ENCODE results near the gene CIAO3. TPM values are rescaled to one million over a fixed set of nuclear protein-coding genes. Genes with fewer than 3 reads are reported as not detected.
"Not testable (repeated sequence)": the region's sequence is repeated elsewhere in the genome, so short reads cannot be mapped to it uniquely, and the experiment has no call there.

Gene CIAO3
- total RNA-seq, 2 donors from 2014 or later = 25.4 to 26.4 TPM

DNA sequence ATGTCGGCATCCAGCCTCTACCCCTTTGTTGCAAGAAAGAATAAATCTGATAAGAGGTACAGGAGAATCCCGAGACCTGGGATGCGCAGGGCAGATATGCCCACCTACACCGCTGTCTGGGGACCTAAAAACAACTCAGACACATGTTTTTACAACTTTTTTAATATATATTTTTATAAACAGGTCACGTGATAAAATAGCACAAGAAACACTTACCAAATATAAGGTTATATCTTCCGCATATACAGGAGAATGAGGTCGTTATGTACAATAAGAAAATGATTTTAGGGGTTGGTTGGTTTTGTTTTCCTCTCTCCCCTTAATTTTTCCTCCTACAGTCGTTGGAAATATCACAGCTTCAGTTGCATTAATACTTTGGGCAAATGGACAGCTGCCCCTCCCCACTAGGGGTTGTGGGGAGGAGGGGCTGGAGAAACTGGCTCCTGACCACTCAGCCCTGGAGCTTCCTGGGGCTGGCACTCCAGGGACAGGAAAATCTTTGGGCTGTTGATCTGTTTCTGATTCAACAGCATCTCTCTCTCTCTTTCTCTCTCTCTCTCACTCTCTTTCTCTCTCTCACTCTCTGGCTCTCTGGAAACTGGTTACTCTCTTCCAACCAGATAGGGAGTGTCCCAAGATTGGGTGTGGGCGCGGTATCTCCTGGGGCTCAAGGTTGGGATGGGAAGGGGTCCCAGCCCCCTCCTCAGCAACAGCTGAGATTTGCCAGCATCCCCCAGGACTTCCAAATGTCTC, 48.3 kb downstream of the CIAO3 start:
- 52 to 57% methylated on average over 10 of the region's 10 CpGs for WGBS, 2 donors
- DNase-seq (no peak), ATAC-seq (no peak)
- Histone ChIP-seq H3K9me3 (no peaks in the 10 kb centered on the region), H3K36me3 (replicated peaks in 1 of 2; ENCODE audit: insufficient read depth in 1 of 2, low read depth in 2 of 2) (no peaks in the 10 kb centered on the region), H3K27me3 (peaks cover 0 to 24% of the 10 kb centered on the region in 2 donors), H3K4me1 (peaks cover 44% of the 10 kb centered on the region), H3K27ac (no peak overlapping the region), H3K4me3 (no peak overlapping the region)
- intact Hi-C loops (cut with DNase I) = no loop called here
- TF ChIP-seq, protein P1, sequence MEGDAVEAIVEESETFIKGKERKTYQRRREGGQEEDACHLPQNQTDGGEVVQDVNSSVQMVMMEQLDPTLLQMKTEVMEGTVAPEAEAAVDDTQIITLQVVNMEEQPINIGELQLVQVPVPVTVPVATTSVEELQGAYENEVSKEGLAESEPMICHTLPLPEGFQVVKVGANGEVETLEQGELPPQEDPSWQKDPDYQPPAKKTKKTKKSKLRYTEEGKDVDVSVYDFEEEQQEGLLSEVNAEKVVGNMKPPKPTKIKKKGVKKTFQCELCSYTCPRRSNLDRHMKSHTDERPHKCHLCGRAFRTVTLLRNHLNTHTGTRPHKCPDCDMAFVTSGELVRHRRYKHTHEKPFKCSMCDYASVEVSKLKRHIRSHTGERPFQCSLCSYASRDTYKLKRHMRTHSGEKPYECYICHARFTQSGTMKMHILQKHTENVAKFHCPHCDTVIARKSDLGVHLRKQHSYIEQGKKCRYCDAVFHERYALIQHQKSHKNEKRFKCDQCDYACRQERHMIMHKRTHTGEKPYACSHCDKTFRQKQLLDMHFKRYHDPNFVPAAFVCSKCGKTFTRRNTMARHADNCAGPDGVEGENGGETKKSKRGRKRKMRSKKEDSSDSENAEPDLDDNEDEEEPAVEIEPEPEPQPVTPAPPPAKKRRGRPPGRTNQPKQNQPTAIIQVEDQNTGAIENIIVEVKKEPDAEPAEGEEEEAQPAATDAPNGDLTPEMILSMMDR (IDR thresholded peaks at IDR 0.05) = no peak
- no peak for TF ChIP-seq POLR2A (IDR thresholded peaks at IDR 0.05)

DNA sequence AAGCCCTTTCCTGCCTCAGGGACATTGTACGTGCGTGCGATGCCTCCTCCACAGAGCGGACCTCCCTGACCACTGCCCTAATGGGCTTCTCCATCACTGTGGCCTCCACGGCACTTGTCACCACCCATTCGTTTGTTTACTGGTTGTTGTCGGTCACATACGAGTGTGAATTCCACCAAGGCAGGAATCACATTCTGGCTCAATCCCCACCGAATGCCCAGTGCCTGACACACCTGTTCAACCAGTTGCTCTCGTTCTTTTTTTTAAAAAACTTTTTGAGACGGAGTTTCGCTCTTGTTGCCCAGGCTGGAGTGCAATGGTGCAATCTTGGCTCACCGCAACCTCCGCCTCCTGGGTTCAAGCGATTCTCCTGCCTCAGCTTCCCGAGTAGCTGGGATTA, 49.6 kb downstream of the CIAO3 start:
- Histone ChIP-seq H3K27me3 (peaks cover 0 to 24% of the 10 kb centered on the region in 2 donors), H3K4me1 (peaks cover 48% of the 10 kb centered on the region)
- DNase-seq; H3K9me3 ChIP-seq; H3K4me3 ChIP-seq; intact Hi-C loops (cut with DNase I); H3K27ac ChIP-seq; ATAC-seq; H3K36me3 ChIP-seq (replicated peaks in 1 of 2; ENCODE audit: insufficient read depth in 1 of 2, low read depth in 2 of 2): not testable (repeated sequence)
- 68 to 70% methylated on average over 16 of the region's 16 CpGs for WGBS, 2 donors

DNA sequence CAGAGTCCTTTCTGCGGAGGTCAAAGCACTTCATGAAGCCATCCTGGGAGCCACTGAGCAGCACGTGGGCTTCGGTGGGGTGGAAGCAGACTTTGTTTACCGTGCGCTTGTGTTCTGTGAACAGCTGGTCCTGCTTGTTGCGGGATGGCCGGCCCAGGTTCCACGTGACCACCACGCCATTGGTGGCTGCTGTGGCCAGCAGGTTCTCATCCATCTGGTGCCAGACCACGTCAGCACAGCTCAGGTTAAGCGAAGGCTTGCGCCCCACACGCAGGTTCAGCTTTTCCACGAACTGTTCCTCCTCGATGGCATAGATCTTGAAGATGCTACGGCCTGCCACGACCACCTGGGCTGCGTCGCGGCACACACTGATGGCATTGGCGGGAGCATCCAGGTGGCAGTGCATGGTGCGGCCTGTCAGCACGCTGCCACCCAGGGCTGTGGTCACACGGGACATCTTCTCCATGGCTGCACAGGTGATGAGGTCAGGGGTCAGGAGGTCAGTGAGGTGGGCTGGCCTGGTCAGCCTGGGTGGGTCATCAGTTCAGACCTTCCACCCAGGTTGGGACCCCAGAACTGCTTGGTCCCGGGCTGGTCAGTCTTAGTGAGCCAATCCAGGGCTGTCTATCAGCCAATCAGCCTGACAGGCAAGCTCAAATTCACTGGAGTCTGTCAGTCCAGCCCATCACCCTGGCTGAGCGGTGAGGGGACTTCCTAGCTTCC, 51.5 kb downstream of the CIAO3 start:
- DNase-seq = no peak
- Histone ChIP-seq H3K36me3 (replicated peaks in 1 of 2; ENCODE audit: insufficient read depth in 1 of 2, low read depth in 2 of 2) (peaks cover 0 to 4% of the 10 kb centered on the region in 2 donors), H3K27ac (peak overlapping the region in 3 of 4 donors; percentile 33 to 87 (median 81)), H3K9me3 (no peaks in the 10 kb centered on the region), H3K4me1 (peaks cover 48% of the 10 kb centered on the region), H3K27me3 (peaks cover 0 to 12% of the 10 kb centered on the region in 2 donors), H3K4me3 (peak overlapping the region in 1 of 2 donors; percentile 83)
- no peak for TF ChIP-seq POLR2A (IDR thresholded peaks at IDR 0.05)
- TF ChIP-seq, protein P1 (IDR thresholded peaks at IDR 0.05) = no peak
- 65 to 75% methylated on average over 8 to 26 of the region's 26 CpGs for WGBS, 2 donors
- intact Hi-C loops (cut with DNase I) = no loop called here
- no peak for ATAC-seq

DNA sequence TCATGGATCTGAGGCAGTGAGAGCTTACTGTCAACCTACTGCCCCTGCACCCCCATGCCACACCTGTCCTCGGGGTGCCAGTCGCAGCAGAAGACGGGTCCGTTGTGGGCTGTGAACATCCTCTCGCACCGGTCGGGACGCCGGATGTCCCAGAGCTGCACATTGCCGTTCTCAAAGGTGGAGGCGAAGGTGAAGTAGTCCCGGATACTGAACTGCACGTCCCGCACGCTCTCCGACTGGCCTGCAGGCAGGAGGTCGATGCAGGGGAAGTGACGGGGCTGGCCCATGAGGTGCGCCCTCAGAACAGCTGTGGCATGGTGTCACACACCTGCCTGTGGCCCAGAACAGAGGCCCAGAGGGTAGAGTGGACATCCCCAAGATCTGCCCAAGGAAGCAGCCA, 53.3 kb downstream of the CIAO3 start:
- no peak for ATAC-seq
- Histone ChIP-seq H3K9me3 (no peaks in the 10 kb centered on the region), H3K36me3 (replicated peaks in 1 of 2; ENCODE audit: insufficient read depth in 1 of 2, low read depth in 2 of 2) (peaks cover 3 to 4% of the 10 kb centered on the region in 2 donors), H3K4me3 (no peak overlapping the region), H3K4me1 (peaks cover 55% of the 10 kb centered on the region), H3K27ac (no peak overlapping the region), H3K27me3 (no peaks in the 10 kb centered on the region)
- no peak for DNase-seq
- TF ChIP-seq POLR2A (IDR thresholded peaks at IDR 0.05) = no peak
- TF ChIP-seq, protein P1 (IDR thresholded peaks at IDR 0.05) = no peak
- 91 to 95% methylated on average over 13 to 19 of the region's 19 CpGs for WGBS, 2 donors
- intact Hi-C loops (cut with DNase I) = no loop called here

DNA sequence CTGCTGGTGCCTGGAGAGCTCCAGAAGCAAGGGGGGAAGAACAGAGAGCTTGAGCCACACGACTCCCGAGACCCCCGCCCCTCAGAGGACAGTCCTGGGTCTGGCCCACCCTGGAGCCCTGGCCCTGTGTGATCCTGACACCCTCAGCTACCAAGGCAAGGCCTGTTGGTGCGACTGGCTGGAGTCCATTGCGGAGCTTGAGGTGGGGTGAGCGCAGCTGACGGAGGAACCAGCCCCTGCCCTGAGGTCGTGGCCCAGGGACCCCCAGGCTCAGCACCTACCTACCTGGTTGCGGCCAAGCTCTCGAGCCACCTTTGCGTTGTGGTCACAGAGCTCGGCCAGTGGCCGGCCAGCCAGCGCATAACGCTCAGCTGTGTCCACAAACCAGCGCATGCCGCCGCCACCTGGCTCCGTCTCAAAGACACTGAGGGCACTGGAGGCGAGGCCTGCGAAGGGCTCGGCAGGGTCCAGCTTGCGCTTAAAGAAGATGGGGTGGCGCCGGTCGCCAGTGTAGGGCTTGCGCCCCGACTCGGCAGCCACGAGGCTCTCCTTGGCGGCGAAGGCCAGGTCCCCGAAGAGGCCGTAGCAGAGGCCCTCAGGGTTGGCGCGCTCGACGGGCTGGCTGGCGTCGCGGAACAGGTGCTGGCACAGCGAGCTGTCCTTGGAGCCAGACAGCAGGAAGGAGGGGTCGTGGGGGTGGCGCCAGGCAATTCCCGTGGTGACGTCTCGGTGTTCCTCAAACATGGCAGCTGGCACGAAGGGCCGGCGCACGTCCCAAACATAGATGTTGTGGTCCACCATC, 54.1 kb downstream of the CIAO3 start:
- H3K4me3 ChIP-seq = no peak overlapping the region
- WGBS, 2 donors = 83 to 89% methylated on average over 13 to 45 of the region's 51 CpGs
- DNase-seq (no peak), ATAC-seq (no peak)
- H3K27ac ChIP-seq = no peak overlapping the region
- peaks cover 10 to 11% of the 10 kb centered on the region in 2 donors for H3K36me3 ChIP-seq (replicated peaks in 1 of 2; ENCODE audit: insufficient read depth in 1 of 2, low read depth in 2 of 2)
- no peaks in the 10 kb centered on the region for H3K27me3 ChIP-seq
- TF ChIP-seq POLR2A (IDR thresholded peaks at IDR 0.05) = no peak
- TF ChIP-seq, protein P1 (IDR thresholded peaks at IDR 0.05) = no peak
- no peaks in the 10 kb centered on the region for H3K9me3 ChIP-seq
- intact Hi-C loops (cut with DNase I) = no loop called here
- peaks cover 64% of the 10 kb centered on the region for H3K4me1 ChIP-seq
